Parathyroid adenoma (tissue), 2 donors: ENCODE results near the gene CRABP2.
A peak's percentile ranks its signal among the peaks of the same experiment; 100 is the strongest.

Source experiments
- H2AFZ ChIP-seq: fragments of 300-600 bp; sonication (generic); one replicate; pipeline ENCODE4 v1.7.0; 2017; ENCODE audit warnings: antibody characterized with exemption, mild to moderate bottlenecking
- H3K27ac ChIP-seq: fragments of 300-600 bp; sonication (generic); one replicate; pipeline ENCODE4 v1.7.0; 2017
- H3K27me3 ChIP-seq: fragments of 300-600 bp; sonication (generic); one replicate; pipeline ENCODE4 v1.7.0; 2017; ENCODE audit warnings: low read length; ENCODE audit not compliant: control insufficient read depth, insufficient read depth
- H3K36me3 ChIP-seq: fragments of 300-600 bp; sonication (generic); one replicate; pipeline ENCODE4 v1.7.0; 2017; ENCODE audit warnings: low read length; ENCODE audit not compliant: control insufficient read depth, insufficient read depth
- H3K4me1 ChIP-seq: fragments of 300-600 bp; sonication (generic); one replicate; pipeline ENCODE4 v1.7.0; 2017; ENCODE audit warnings: control low read depth
- H3K4me2 ChIP-seq: fragments of 300-600 bp; sonication (generic); one replicate; pipeline ENCODE4 v1.7.0; 2017; ENCODE audit warnings: low read length
- H3K4me3 ChIP-seq: fragments of 300-600 bp; sonication (generic); one replicate; pipeline ENCODE4 v1.7.0; 2017; ENCODE audit warnings: low read depth, low read length
- H3K79me2 ChIP-seq: fragments of 300-600 bp; sonication (generic); one replicate; pipeline ENCODE4 v1.7.0; 2017; ENCODE audit warnings: control low read depth
- H3K9ac ChIP-seq: fragments of 300-600 bp; sonication (generic); one replicate; pipeline ENCODE4 v1.7.0; 2017; ENCODE audit warnings: mild to moderate bottlenecking
- H3K9me3 ChIP-seq: fragments of 300-600 bp; sonication (generic); one replicate; pipeline ENCODE4 v1.7.0; 2017; ENCODE audit warnings: low read length; ENCODE audit not compliant: control insufficient read depth
- CTCF ChIP-seq: fragments of 300-600 bp; sonication (generic); IDR thresholded peaks from one replicate; pipeline ENCODE4 v1.7.0; 2017; ENCODE audit warnings: antibody characterized with exemption, mild to moderate bottlenecking
- donor health status: primary hyperparathyroidism.

CRABP2 gene

GRCh38 chr1:156668801-156669637 lies 36.4 kb downstream of the CRABP2 start:
- no peak overlapping the region for H3K9ac ChIP-seq
- H2AFZ ChIP-seq = no peak overlapping the region
- no peak overlapping the region for H3K27ac ChIP-seq
- no peaks in the 10 kb centered on the region for H3K79me2 ChIP-seq
- H3K4me3 ChIP-seq = no peak overlapping the region
- H3K4me1 ChIP-seq = no peaks in the 10 kb centered on the region
- no peak overlapping the region for H3K4me2 ChIP-seq
- no peaks in the 10 kb centered on the region for H3K36me3 ChIP-seq
- no peak for TF ChIP-seq CTCF
- H3K27me3 ChIP-seq = no peaks in the 10 kb centered on the region
- H3K9me3 ChIP-seq = no peaks in the 10 kb centered on the region

GRCh38 chr1:156667968-156668709 lies 37.2 kb downstream of the CRABP2 start:
- no peaks in the 10 kb centered on the region for H3K79me2 ChIP-seq
- no peak overlapping the region for H3K9ac ChIP-seq
- no peaks in the 10 kb centered on the region for H3K36me3 ChIP-seq
- TF ChIP-seq CTCF = no peak
- H3K4me2 ChIP-seq = no peak overlapping the region
- no peaks in the 10 kb centered on the region for H3K4me1 ChIP-seq
- H3K27me3 ChIP-seq = no peaks in the 10 kb centered on the region
- H2AFZ ChIP-seq = no peak overlapping the region
- H3K27ac ChIP-seq = peak overlapping the region; percentile 65
- H3K9me3 ChIP-seq = no peaks in the 10 kb centered on the region
- H3K4me3 ChIP-seq = no peak overlapping the region

- no peaks in the 10 kb centered on the region for H3K9me3 ChIP-seq
- H3K27ac ChIP-seq = peak overlapping the region; percentile 65
- no peak for TF ChIP-seq CTCF
- H3K27me3 ChIP-seq = no peaks in the 10 kb centered on the region
- H2AFZ ChIP-seq = no peak overlapping the region
- H3K4me2 ChIP-seq = no peak overlapping the region
- H3K4me3 ChIP-seq = no peak overlapping the region
- H3K9ac ChIP-seq = no peak overlapping the region
- H3K36me3 ChIP-seq = no peaks in the 10 kb centered on the region
- no peaks in the 10 kb centered on the region for H3K4me1 ChIP-seq
- H3K79me2 ChIP-seq = no peaks in the 10 kb centered on the region
Observed at GRCh38 chr1:156667610-156667967, 37.8 kb downstream of the CRABP2 start.

GRCh38 chr1:156666862-156667609 lies 38.3 kb downstream of the CRABP2 start:
- H3K4me2 ChIP-seq = no peak overlapping the region
- no peaks in the 10 kb centered on the region for H3K79me2 ChIP-seq
- no peak overlapping the region for H3K9ac ChIP-seq
- H3K9me3 ChIP-seq = no peaks in the 10 kb centered on the region
- no peaks in the 10 kb centered on the region for H3K36me3 ChIP-seq
- H3K4me3 ChIP-seq = no peak overlapping the region
- no peaks in the 10 kb centered on the region for H3K27me3 ChIP-seq
- H3K27ac ChIP-seq = peak overlapping the region; percentile 65
- H3K4me1 ChIP-seq = no peaks in the 10 kb centered on the region
- no peak overlapping the region for H2AFZ ChIP-seq
- no peak for TF ChIP-seq CTCF
